Osteoblast (primary cell): ENCODE measurements around the gene MEG3. TPM values are rescaled to one million over a fixed set of nuclear protein-coding genes. Genes with fewer than 3 reads are reported as not detected.
A peak's percentile ranks its signal among the peaks of the same experiment; 100 is the strongest.

ENCODE experiments used
- DNase-seq: peaks from one replicate; pipeline ENCODE4 v3.0.0; 2011; ENCODE audit warnings: low spot score, mixed read lengths; ENCODE audit not compliant: insufficient read length; ENCODE audit errors: missing footprints
- H2AFZ ChIP-seq: 2 replicates; pipeline ENCODE4 v1.6.0; 2011; ENCODE audit warnings: mild to moderate bottlenecking, low read length
- H3K27ac ChIP-seq: 2 replicates; pipeline ENCODE4 v1.5.1; 2011; ENCODE audit warnings: mild to moderate bottlenecking, low read depth, low read length, moderate library complexity
- H3K27me3 ChIP-seq: 2 replicates; pipeline ENCODE4 v1.6.0; 2012; ENCODE audit warnings: mild to moderate bottlenecking, control low read depth, inconsistent platforms, low read length, moderate library complexity; ENCODE audit not compliant: insufficient read depth
- H3K36me3 ChIP-seq: 2 replicates; pipeline ENCODE4 v1.5.1; 2011; ENCODE audit warnings: mild to moderate bottlenecking, low read length, control low read depth, moderate library complexity; ENCODE audit not compliant: insufficient read depth
- H3K4me1 ChIP-seq: 2 replicates; pipeline ENCODE4 v1.5.1; 2011; ENCODE audit warnings: mild to moderate bottlenecking, low read length, control low read depth, moderate library complexity; ENCODE audit not compliant: insufficient read depth
- H3K4me2 ChIP-seq: 2 replicates; pipeline ENCODE4 v1.6.0; 2011; ENCODE audit warnings: mild to moderate bottlenecking, low read length; ENCODE audit not compliant: insufficient read depth
- H3K4me3 ChIP-seq: fragments of 200-600 bp; sonication (generic); 3 replicates; pipeline ENCODE4 v1.5.1; 2012; ENCODE audit warnings: mild to moderate bottlenecking, low read length, inconsistent platforms; ENCODE audit not compliant: insufficient read depth
- H3K79me2 ChIP-seq: 2 replicates; pipeline ENCODE4 v1.6.0; 2012; ENCODE audit warnings: mild to moderate bottlenecking, low read length, control low read depth, inconsistent platforms; ENCODE audit not compliant: insufficient read depth
- H3K9me3 ChIP-seq: 2 replicates; pipeline ENCODE4 v1.5.1; 2011; ENCODE audit warnings: low read depth, low read length, control low read depth
- H4K20me1 ChIP-seq: 2 replicates; pipeline ENCODE4 v1.6.0; 2012; ENCODE audit warnings: mild to moderate bottlenecking, low read length, control low read depth; ENCODE audit not compliant: insufficient read depth
- CTCF ChIP-seq: IDR thresholded peaks from 2 replicates; pipeline ENCODE4 v1.5.1; 2011; ENCODE audit warnings: mild to moderate bottlenecking, low read depth, low read length, moderate library complexity; ENCODE audit errors: extremely low read depth
- total RNA-seq: library from RNA; depleted of rRNA; stranded (reverse); fragments of >200 nt; gene quantifications from 2 replicates; pipeline ENCODE4 v1.2.3, GENCODE V29; 2012

The MEG3 gene
- total RNA-seq, 1 donor = 200 TPM

DNA sequence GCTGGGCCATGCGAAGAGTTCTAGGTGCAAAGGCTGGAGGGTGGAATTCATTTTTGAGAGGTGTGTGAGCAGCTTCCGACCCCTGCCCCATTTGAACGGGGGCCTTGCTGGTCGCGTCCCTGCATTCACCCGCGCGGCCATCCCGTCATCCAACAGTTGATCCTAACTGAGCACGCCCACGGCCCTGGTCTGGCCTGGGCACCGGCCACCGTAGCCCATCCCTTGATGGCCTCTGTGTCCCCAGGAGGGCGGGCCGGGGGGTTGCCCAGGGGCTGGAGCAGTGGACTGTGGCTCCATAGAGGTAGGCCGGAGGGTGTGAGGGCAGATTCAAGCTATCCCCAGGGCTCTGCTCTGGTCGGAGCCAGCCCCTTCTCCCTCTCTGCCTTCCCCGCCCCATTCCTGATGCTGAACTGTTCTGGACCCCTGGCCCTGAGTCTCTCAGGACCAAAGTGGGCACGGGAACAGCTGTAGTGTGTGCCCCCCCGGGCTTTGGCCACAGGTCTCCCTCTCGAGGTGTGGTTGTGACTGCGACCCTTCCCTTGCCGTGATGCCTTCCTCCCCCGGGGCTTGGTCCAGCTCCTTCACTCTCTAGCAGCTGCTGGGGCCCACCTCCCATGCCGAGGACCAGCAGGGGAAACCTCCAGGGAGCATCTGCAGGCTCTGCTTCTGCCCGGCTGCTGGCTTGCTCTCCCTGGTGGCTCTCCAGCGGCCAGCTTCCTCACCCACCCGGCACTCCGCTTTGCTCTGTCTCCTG is 9.1 kb downstream of the MEG3 start:
- Histone ChIP-seq H3K4me1 (peaks cover 4% of the 10 kb centered on the region), H3K9me3 (no peaks in the 10 kb centered on the region), H4K20me1 (peaks cover 32% of the 10 kb centered on the region), H3K36me3 (peaks cover 85% of the 10 kb centered on the region), H3K27me3 (no peaks in the 10 kb centered on the region), H3K27ac (no peak overlapping the region), H2AFZ (no peak overlapping the region), H3K4me3 (no peak overlapping the region), H3K4me2 (no peak overlapping the region), H3K79me2 (peaks cover 95% of the 10 kb centered on the region)
- no peak for TF ChIP-seq CTCF
- DNase-seq = peak; percentile 74

- no peak overlapping the region for H3K4me3 ChIP-seq
- DNase-seq = peak; percentile 73
- peaks cover 4% of the 10 kb centered on the region for H3K4me1 ChIP-seq
- H3K9me3 ChIP-seq = no peaks in the 10 kb centered on the region
- H3K27me3 ChIP-seq = no peaks in the 10 kb centered on the region
- H3K36me3 ChIP-seq = peaks cover 78% of the 10 kb centered on the region
- no peak for TF ChIP-seq CTCF
- no peak overlapping the region for H3K4me2 ChIP-seq
- H3K79me2 ChIP-seq = peaks cover 95% of the 10 kb centered on the region
- H4K20me1 ChIP-seq = peaks cover 27% of the 10 kb centered on the region
- no peak overlapping the region for H3K27ac ChIP-seq
- no peak overlapping the region for H2AFZ ChIP-seq
These were observed 9.8 kb downstream of the MEG3 start for GRCh38 chr14:100835548-100836310.

DNA sequence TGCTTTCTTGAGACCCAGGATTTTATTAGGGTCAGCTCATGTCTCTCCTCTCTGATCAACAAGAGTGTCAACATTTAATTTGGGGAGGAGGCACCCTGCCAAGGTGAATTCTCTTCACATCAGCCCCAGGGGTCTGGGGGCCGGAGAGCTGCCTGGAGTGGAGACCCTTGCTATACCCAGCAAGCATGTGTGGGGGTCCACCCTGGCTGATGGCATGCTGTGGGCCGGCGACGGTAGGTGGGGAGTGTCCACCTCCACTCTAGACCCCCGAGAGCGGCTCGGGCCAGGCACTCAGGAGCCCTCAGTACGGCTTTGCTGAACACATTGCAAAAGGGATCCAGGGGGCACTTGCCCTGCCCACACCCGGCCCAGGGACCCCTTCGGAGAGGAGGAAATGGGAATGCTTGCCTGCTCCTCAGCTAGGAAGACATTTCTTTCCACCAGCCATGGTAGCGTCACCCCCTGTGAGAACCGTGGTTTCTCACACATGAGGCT is 10.4 kb downstream of the MEG3 start:
- no peak overlapping the region for H3K27ac ChIP-seq
- H3K4me1 ChIP-seq = peaks cover 4% of the 10 kb centered on the region
- H3K4me2 ChIP-seq = no peak overlapping the region
- peaks cover 95% of the 10 kb centered on the region for H3K79me2 ChIP-seq
- H2AFZ ChIP-seq = no peak overlapping the region
- H3K4me3 ChIP-seq = no peak overlapping the region
- peak; percentile 52 for DNase-seq
- peaks cover 30% of the 10 kb centered on the region for H4K20me1 ChIP-seq
- TF ChIP-seq CTCF = no peak
- no peaks in the 10 kb centered on the region for H3K27me3 ChIP-seq
- H3K36me3 ChIP-seq = peaks cover 72% of the 10 kb centered on the region
- no peaks in the 10 kb centered on the region for H3K9me3 ChIP-seq
